Stomach (tissue), 9 donors: ENCODE results near the gene CACFD1. TPM values are rescaled to one million over a fixed set of nuclear protein-coding genes. Genes with fewer than 3 reads are reported as not detected.
A peak's percentile ranks its signal among the peaks of the same experiment; 100 is the strongest.

Experiments used
- DNase-seq, 2 donors: peaks; one replicate each; pipeline versions ENCODE4 v3.0.0 to v3.0.0-alpha.2; 2013 to 2019
- H3K27ac ChIP-seq, 5 donors: fragments of 200-600 bp in 4 of 5; sonication (generic) in 4 of 5; one replicate each; pipeline ENCODE4 v1.5.1; 2013 to 2019; ENCODE audit warnings: mild to moderate bottlenecking in 1 of 5, moderate library complexity in 1 of 5
- H3K27me3 ChIP-seq, 3 donors: fragments of 200-600 bp; sonication (generic); one replicate each; pipeline ENCODE4 v1.5.1; 2017 to 2019; ENCODE audit warnings: mixed run types in 1 of 3
- H3K36me3 ChIP-seq, 4 donors: fragments of 200-600 bp; sonication (generic); 1 replicate in 3 of 4; 2 replicates in 1 of 4; pipeline ENCODE4 v1.5.1; 2016 to 2019
- H3K4me1 ChIP-seq, 4 donors: fragments of 200-600 bp; sonication (generic); one replicate each; pipeline ENCODE4 v1.5.1; 2016 to 2019
- H3K4me3 ChIP-seq, 4 donors: fragments of 200-600 bp; sonication (generic) in 3 of 4; one replicate each; pipeline ENCODE4 v1.5.1; 2016 to 2019; ENCODE audit warnings: mild to moderate bottlenecking in 1 of 4
- H3K9me3 ChIP-seq, 4 donors: fragments of 200-600 bp; sonication (generic); one replicate each; pipeline ENCODE4 v1.5.1; 2016 to 2019
- EP300 ChIP-seq: sonication (generic); formaldehyde crosslinking; IDR thresholded peaks from one replicate; pipeline ENCODE4 v1.6.1; 2017; ENCODE audit warnings: antibody characterized with exemption
- POLR2A ChIP-seq, 4 donors: fragments of 450-650 bp; IDR thresholded peaks; one replicate each; pipeline ENCODE4 v1.6.1; 2016; ENCODE audit warnings: antibody characterized with exemption in 4 of 4, control low read depth in 2 of 4, mild to moderate bottlenecking in 1 of 4, moderate library complexity in 1 of 4
- POLR2AphosphoS5 ChIP-seq, 3 donors: sonication (generic); formaldehyde crosslinking; IDR thresholded peaks; one replicate each; pipeline ENCODE4 v1.6.1; 2016; ENCODE audit warnings: antibody characterized with exemption in 3 of 3
- WGBS, 5 donors: extraction: QIAGEN DNeasy Blood & Tissue Kit in 3 of 5; methylation state at CpG; one replicate each; pipeline versions ENCODE4 v1.1.5 to v1.1.7; 2013 to 2018; 5-methylcytosine and 5-hydroxymethylcytosine counted together
- intact Hi-C: fragments of 100-400 bp; cut with DNase I; formaldehyde crosslinking; loops from one replicate; pipeline ENCODE4 v1.15.1; 2023; ENCODE audit warnings: low total_unique reads
- polyA plus RNA-seq, 3 donors: library from polyadenylated mRNA; stranded (reverse); fragments of 200-250 nt; gene quantifications; one replicate each; pipeline ENCODE4 v1.2.3, GENCODE V29; 2013
- total RNA-seq, 5 donors: library from RNA; depleted of rRNA; stranded (reverse); fragments of >200 nt; gene quantifications; one replicate each; pipeline versions ENCODE4 v1.1.0 to v1.2.3, GENCODE V29; 2014 to 2016
- TF ChIP-seq, protein P1 (sequence below), 7 experiments: fragments of 450-650 bp in 4 of 7; fragments of 200-600 bp in 3 of 7; sonication (generic) in 3 of 7; IDR thresholded peaks; one replicate each; pipeline ENCODE4 v1.5.1; 2016 to 2019; ENCODE audit warnings: antibody characterized with exemption in 7 of 7, control low read depth in 2 of 7, mild to moderate bottlenecking in 1 of 7
- donor health status: healthy with polysubstance abuse.
- donor health status: Bipolar disorder and iron deficiency.
- donor health status: healthy.

The CACFD1 gene
- total and polyA plus RNA-seq, 8 donors, result 11.7 to 74.2 (median 22.5) TPM

DNA sequence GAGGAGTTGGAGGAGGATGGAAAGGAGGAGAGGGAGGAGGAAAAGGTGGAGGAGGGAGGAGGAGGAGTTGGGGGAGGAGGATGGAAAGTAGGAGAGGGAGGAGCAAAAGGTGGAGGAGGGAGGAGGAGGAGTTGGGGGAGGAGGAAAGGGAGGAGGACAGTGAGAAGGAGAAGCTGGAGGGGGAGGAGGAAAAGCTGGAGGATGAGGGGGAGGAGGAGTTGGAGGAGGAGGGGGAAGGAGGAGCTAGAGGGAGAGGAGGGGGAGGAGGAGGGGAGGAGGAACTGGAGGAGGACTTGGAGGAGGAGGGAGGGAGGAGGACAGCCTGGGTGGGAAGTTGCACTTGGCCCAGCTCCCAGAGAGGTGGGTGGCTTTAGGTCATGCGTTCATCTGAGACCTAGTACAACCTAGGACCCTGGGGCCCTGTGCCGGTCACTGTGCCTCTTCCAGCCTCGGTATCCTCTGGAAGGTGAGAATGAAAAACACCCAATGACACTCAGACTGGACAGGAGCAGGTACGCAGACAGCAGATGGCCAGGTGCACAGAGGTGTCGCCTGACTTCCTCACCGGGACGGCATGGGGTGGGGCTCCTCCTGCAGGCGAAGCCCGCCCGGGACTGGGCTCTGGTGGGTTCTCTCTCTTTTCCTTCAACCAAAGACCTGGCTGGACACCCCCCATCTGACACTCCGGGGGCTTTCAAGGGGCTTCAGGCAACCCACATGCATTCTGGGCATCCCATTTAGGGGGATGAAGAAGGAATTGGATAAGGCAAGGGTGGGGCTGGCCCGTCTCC, 31.3 kb downstream of the CACFD1 start:
- Histone ChIP-seq H3K36me3 (no peaks in the 10 kb centered on the region), H3K4me1 (peaks cover under 1 to 11% (median 3%) of the 10 kb centered on the region in 4 donors), H3K4me3 (no peak overlapping the region), H3K27me3 (peaks cover 0 to 34% (median 0%) of the 10 kb centered on the region in 3 donors), H3K27ac (no peak overlapping the region), H3K9me3 (no peaks in the 10 kb centered on the region)
- 63 to 76% (median 70%) methylated on average over 12 of the region's 12 CpGs for WGBS, 5 donors
- no peak for DNase-seq
- intact Hi-C loops, result no loop called here
- TF ChIP-seq POLR2A (IDR thresholded peaks at IDR 0.05) (no peak), POLR2AphosphoS5 (IDR thresholded peaks at IDR 0.05) (no peak), EP300 (no peak)
- TF ChIP-seq, protein P1, sequence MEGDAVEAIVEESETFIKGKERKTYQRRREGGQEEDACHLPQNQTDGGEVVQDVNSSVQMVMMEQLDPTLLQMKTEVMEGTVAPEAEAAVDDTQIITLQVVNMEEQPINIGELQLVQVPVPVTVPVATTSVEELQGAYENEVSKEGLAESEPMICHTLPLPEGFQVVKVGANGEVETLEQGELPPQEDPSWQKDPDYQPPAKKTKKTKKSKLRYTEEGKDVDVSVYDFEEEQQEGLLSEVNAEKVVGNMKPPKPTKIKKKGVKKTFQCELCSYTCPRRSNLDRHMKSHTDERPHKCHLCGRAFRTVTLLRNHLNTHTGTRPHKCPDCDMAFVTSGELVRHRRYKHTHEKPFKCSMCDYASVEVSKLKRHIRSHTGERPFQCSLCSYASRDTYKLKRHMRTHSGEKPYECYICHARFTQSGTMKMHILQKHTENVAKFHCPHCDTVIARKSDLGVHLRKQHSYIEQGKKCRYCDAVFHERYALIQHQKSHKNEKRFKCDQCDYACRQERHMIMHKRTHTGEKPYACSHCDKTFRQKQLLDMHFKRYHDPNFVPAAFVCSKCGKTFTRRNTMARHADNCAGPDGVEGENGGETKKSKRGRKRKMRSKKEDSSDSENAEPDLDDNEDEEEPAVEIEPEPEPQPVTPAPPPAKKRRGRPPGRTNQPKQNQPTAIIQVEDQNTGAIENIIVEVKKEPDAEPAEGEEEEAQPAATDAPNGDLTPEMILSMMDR (IDR thresholded peaks at IDR 0.05), result no peak

DNA sequence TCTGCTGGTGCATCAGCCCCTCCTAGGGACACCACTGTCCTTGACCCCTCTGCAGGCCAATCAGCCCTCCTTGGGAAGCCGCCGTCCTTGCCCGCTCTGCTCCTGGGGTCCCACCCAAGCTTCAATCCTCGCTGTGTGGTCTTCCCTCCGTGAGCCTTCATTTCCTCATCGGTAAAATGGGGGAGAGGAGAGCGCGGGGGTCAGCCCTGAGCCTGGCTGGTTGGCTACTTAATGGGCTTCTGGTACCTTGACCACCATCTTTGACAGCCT, 31.8 kb downstream of the CACFD1 start:
- TF ChIP-seq, protein P1 (IDR thresholded peaks at IDR 0.05), result no peak
- TF ChIP-seq EP300 (no peak), POLR2AphosphoS5 (IDR thresholded peaks at IDR 0.05) (no peak)
- peaks cover 0 to 8% (median 0%) of the 10 kb centered on the region in 4 donors for H3K4me1 ChIP-seq
- WGBS, 5 donors, result 91 to 98% (median 92%) methylated on average over 8 of the region's 8 CpGs
- no peaks in the 10 kb centered on the region for H3K9me3 ChIP-seq
- H3K4me3 ChIP-seq, result no peak overlapping the region
- H3K36me3 ChIP-seq, result no peaks in the 10 kb centered on the region
- H3K27ac ChIP-seq, result peak overlapping the region in 4 of 5 donors; percentile 7 to 39 (median 24)
- no peak for DNase-seq
- peaks cover 0 to 35% (median 0%) of the 10 kb centered on the region in 3 donors for H3K27me3 ChIP-seq
- intact Hi-C loops, result no loop called here

DNA sequence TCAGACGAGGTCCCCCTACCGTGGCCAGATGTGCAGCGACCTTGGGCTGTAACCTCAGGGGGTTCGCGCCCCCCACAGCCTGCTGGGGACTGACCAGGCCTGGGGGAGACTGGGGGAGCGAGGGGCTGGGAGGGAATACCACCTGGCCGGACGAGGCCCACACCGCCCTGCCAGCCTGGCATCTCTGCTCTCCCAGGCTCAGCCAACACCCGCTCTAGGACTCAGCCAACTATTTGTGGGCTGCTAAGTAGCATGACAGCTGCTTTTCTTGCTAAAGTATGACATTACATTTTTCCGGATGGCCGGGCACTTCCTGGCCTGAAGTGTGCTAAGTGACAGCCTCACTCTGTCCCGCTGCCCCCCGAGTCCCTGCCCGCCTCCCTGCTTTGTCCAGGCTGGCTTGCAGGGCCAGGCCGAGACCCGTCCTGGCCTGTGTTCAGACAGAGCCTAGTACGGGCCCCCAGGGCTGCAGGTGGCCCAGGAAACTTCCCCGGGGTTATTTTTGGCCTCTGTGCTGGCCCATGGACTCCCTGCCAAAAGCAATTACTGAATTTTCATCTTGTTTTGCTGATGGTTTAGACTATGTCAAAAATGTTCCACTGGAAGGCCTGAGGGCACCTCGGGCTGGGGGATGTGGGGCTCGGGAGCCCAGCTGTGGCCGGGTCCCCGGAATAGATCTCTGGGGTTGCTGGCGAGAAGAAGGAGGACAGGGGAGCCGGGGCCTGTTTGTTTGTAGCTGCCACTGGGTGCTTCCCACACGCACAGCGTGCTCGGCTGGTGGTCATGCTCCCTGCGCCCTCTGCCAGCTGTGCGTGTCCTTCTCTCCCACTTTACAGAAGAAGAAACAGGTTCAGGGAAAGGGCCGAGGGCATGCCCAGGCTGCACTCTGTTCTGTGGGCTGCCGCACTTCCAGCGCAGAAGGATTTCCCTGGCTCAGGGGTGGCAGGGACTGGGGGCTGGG, 32.6 kb downstream of the CACFD1 start:
- Histone ChIP-seq H3K27me3 (peaks cover 0 to 41% (median 0%) of the 10 kb centered on the region in 3 donors), H3K4me3 (no peak overlapping the region), H3K27ac (peak overlapping the region in 4 of 5 donors; percentile 7 to 39 (median 24)), H3K4me1 (peaks cover 0 to 8% (median 0%) of the 10 kb centered on the region in 4 donors), H3K9me3 (no peaks in the 10 kb centered on the region), H3K36me3 (no peaks in the 10 kb centered on the region)
- intact Hi-C loops, result no loop called here
- TF ChIP-seq EP300 (no peak), POLR2AphosphoS5 (IDR thresholded peaks at IDR 0.05) (no peak), POLR2A (IDR thresholded peaks at IDR 0.05) (no peak)
- TF ChIP-seq, protein P1 (IDR thresholded peaks at IDR 0.05), result no peak
- no peak for DNase-seq
- WGBS, 5 donors, result 63 to 74% (median 70%) methylated on average over 30 to 33 of the region's 33 CpGs

DNA sequence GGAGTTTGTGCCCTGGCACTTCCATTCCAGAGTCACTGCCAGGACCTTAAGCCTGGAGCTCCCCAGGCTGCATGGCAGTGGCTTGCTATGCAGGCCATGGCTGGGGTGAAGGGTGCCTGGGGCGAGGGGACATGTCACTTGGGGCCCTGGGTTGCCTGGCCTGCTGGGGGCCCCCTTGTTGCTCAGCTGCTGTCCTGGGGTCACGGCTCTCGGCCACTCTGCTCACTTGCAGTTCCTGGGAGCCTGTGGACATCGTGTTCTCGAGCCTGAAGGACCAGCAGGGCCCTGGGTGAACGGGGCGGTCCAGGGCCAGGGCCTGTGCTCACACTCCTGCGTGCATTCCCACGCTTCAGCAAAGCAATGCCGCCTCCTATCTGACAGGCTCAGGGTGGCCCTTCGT, 33.6 kb downstream of the CACFD1 start:
- WGBS, 5 donors, result 78 to 85% (median 84%) methylated on average over 7 to 11 of the region's 11 CpGs
- H3K27me3 ChIP-seq, result peaks cover 0 to 34% (median 0%) of the 10 kb centered on the region in 3 donors
- no peaks in the 10 kb centered on the region for H3K36me3 ChIP-seq
- peak overlapping the region in 1 of 5 donors; percentile 22 for H3K27ac ChIP-seq
- H3K9me3 ChIP-seq, result no peaks in the 10 kb centered on the region
- no peak for DNase-seq
- peaks cover 0 to 8% (median 0%) of the 10 kb centered on the region in 4 donors for H3K4me1 ChIP-seq
- TF ChIP-seq, protein P1 (IDR thresholded peaks at IDR 0.05), result no peak
- TF ChIP-seq POLR2AphosphoS5 (IDR thresholded peaks at IDR 0.05), result no peak
- TF ChIP-seq POLR2A (IDR thresholded peaks at IDR 0.05), result no peak
- TF ChIP-seq EP300, result no peak
- no peak overlapping the region for H3K4me3 ChIP-seq
- intact Hi-C loops, result no loop called here
